Measurements from ENCODE around the gene ZNRD2.

The ZNRD2 gene

DNA sequence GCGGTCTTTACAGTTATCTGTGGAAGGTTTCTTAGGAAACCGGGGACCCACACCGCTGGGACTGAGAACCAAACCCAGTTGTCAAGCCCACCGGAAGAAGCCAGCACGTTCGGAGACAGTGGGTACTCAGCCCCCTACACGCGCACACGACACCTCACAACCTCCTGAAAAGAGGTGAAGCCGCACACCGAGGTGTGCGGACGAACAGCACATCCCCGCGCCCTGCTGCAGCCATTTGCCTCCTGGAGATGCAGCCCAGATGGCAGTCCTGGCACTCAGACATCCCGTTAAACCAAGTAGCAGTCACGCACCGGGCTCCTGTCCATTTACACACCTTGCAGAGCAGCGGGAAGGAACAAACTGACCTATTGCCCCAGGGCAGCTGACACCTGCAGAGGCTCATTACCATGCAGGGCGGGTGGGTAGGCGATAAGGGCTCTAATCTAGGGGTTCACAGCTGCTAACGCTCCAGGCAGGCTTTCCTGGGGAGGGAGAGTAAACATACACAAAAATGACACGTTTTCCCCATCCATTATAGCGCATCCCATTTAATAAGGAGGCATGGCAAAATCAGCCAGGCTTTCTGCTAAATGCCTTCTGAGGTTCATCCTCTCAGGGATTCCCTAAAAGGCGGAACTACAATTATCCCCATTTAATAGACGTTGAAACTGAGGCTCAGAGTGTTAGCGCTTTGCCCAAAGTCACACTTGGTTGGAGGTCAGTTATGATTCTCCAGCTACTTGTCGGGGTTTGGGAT, 4.7 kb downstream of the ZNRD2 start:
- DNase-seq: no peak

DNA sequence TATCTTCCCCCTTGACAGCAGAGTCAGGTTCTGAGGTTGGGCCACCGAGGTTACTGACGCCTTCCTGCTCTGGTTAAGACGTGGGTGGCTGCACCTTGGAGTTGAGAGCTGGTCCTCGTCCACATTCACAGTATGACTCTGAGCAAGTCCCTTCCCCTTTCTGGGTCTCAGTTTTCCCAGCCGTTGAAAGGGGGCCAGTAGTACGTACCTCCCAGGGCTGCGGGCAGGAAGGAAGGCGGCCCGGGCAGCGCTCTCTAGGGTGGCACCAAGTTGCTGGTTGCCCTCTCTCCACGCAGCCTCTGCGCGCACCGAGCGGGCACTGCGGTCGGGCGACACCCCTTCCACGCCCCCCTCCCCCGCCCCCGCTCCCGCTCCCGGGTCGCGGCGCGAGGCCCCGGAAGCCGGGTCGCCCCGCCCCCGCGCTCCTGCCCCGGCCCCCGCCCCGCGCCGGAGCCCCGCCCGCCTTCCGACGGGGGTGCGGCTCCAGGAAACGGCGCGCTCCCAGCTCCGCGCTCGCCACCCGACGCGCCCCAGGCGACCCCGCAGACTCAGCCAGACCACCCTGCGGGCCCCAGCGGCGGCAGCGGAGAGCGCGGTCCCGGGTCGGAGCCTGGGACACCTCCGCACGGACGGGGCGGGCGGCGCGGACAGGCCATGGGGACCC, 5.4 kb downstream of the ZNRD2 start, which contains the start of gene EHBP1L1:
EHBP1L1 (plus strand) TSS at position 486 of the 664 bp plus-strand sequence. CDS start 250 bp downstream, outside the sequence.
- no peak for DNase-seq

DNA sequence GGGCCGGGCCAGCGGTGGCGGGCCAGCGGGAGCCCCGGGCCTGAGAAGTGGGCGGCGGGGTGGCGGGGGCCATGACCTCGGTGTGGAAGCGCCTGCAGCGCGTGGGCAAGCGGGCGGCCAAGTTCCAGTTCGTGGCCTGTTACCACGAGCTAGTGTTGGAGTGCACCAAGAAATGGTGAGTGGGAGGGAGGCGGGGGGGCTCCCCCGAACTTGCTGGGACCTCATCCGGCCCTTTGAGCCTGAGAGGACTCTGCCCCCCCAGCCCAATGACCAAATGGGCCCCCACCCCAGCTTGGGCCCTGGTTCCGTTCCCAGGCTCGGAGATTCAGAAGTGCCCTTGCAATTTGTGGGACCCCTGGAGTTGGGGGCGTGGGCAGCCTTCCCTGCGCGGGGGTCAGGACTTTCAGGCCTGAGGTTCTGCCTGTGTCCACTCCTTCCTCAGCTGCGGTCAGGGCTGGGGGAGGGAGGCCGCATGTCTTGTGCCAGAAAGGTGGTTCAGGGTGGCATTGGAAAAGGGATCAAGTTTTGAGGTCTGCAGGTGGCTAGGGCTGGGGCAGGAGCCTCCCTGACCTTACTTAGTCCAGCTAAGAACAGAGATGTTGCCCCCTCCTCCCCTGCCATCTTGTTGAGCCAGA, 6.1 kb downstream of the ZNRD2 start:
- DNase-seq: no peak

DNA sequence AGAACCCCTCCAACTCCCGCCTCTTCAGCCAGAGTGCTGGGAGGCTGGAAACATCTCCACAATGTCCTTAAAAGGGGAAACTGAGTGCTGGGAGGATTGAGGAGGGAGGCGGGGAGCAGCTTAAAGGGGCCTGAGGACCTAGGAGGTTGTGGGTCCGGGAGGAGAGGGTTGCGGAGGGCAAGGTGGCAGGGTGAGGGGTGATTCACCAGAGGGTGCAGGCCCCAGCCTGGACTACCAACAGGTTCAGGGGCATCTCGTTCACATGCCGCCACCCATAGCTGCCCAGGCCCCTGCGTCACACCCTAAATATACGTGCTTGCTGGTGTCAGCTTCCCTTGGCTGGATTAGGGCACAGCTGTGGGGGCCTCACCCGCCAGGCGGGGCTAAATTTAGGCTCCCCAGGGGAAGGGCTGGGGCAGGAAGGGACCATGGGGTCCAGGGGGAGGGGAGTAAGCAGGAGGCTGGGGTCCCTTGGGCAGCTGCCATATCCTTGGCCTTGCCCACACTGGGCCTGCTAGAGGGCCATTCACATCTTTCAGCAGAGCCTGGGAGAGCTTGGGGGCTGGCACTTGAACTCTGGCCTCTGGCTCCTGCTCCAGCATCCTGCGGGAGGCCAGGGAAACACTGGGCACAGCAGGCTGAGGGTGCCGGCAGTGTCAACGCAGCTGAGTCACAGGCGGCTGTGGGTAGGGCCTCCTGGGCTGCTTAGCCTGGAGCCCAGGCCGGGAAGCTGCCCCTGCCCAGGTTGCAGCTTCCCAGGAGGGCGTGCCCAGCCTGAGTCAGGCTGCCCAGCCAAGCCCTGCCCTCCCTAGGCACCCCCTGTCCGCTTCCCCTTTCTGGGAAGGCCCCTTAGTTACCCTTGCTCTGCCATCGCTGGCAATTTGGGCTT, 6.8 kb downstream of the ZNRD2 start:
- DNase-seq: no peak

DNA sequence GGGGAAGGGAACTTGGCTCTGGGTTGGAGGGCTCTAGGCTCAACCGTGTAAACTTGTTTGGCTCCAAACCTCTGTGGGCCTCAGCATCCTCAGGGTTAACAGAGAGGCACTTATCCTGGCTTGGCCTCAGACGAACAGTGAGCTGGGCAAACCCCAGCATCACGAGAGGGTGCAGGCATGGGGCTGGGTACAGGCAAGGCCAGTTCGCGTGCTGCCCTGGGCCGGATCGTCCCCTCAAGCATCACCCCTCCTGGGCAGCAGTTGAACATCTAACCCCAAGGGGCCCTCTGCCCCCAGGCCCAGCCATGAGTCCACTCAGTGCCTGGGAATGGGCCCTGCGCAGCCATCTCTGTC, 7.5 kb downstream of the ZNRD2 start:
- no peak for DNase-seq

DNA sequence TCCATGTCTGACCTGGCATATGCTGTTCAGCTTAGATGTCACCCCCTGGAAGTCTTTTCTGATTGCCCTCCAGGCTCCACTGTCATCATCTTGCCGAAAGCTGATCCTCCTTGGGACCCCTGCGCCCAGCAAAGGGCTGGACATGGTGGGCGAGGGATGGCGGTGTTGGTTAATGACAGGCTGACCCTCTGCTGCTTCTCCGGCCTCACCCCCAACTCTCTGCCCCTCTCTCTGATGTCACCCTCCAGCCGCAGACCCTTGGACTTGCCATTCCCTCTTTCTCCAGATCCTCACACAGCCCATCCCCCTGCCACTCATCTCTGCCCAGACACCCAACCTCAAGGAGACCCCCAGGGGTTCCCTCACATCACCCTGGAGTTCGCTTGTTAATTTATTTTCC, 7.9 kb downstream of the ZNRD2 start:
- DNase-seq: no peak

DNA sequence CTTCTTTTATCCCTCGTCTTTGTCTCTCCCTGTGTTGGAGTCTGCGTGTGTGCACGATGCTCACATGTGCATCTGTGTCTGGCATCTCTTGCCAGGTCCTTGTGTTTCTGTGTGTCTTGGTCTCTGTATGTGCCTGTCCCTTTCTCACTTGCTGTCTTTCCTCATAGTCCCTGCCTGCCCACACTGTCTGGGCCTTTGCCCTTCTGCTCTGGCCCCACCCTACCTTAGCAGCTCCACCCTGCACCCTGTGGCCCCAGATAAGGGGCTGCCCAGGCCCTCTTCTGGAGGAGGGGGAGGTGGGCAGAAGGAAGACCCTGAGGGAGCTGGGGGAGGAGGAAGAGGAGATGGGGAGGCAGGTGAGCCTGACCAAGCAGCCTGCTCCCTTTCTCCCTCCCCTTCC, 8.4 kb downstream of the ZNRD2 start:
- DNase-seq: no peak

DNA sequence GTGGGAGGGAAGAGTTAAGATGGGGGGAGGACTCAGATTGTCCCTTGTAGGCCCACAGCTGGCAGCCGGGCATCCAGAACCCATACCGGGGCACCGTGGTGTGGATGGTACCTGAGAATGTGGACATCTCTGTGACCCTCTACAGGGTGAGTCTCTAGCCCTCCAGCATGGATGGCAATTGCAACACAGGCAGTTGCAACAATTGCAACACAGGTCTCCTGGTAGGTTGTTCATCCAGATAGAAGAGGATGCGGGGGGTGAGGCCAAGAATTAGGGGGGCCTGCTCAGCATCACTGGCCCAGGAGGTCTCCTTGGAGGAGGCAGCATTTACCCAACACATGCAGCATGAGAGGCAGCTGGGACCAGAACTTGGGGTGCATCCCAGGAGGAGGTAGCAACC, 9.0 kb downstream of the ZNRD2 start:
- DNase-seq: no peak

DNA sequence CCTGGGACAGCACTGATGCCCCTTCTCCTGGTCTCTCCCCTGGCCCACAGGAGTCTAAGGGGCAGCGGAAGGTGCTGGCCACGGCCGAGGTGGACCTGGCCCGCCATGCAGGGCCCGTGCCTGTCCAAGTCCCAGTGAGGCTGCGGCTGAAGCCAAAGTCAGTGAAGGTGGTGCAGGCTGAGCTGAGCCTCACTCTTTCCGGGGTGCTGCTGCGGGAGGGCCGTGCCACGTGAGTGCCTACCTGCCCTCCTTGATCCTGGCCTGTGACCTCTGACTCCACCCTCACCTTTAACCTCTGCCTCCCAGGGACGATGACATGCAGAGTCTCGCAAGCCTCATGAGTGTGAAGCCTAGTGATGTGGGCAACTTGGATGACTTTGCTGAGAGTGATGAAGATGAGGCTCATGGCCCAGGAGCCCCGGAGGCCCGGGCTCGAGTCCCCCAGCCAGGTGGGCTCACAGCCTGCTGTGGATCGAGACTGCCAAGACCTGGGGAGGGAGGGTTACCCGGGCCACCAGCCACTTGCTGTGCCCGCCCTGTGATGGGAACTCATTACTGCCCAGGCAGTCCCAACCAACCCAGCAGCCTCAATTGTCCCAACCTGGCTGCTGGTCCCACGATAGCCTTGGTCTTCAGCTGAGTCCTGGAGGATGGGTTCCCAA, 9.9 kb downstream of the ZNRD2 start:
- no peak for DNase-seq

DNA sequence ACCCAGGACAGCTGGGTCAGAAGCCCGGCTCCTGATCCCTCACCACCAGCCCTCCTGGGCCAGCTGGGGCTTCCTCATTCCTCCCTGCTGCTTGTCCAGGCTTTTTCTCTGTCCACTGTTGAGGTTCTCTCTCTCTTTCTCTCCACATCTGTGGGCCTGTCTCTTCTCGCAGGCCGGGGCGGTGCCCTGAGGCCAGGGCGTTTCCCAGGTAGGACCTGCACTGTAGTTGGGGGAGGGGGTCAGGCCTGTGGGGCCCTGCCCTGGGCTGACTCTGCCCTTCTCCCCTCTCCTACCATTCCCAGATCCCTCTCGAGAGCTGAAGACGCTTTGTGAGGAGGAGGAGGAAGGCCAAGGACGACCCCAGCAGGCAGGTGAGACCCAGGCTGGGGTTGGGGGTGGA, 10.5 kb downstream of the ZNRD2 start:
- no peak for DNase-seq

DNA sequence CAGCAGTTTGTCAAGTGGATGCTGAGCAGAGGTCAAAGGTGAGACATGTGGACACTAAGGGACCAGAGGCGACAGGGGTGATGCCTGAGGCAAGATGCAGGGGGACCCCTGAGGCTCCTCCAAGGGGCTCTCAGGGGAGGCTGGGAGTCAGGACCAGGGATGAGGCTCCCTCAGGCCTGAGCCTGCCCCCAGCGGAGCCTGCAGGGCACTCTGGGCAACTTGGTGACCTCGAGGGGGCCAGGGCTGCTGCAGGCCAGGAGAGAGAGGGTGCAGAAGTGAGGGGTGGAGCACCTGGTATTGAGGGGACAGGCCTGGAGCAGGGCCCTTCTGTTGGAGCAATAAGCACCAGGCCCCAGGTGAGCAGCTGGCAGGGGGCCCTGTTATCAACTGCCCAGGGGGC, 11.7 kb downstream of the ZNRD2 start:
- no peak for DNase-seq

DNA sequence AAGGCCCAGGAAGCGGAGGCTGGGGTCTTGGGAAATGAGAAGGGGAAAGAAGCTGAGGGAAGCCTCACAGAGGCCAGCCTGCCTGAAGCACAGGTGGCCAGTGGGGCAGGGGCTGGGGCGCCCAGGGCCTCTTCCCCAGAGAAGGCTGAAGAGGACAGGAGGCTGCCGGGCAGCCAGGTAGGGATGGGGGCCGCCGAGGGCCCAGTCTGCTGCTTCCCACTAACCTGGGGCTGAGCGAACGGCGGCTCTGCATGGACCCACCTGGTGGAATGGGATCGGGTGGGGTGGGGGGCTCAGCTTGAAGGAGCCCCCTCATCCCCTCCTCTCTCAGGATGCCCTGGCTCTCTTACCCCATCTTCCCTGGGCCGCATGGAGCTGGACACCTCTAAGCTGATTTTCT, 13.3 kb downstream of the ZNRD2 start:
- DNase-seq: no peak

DNA sequence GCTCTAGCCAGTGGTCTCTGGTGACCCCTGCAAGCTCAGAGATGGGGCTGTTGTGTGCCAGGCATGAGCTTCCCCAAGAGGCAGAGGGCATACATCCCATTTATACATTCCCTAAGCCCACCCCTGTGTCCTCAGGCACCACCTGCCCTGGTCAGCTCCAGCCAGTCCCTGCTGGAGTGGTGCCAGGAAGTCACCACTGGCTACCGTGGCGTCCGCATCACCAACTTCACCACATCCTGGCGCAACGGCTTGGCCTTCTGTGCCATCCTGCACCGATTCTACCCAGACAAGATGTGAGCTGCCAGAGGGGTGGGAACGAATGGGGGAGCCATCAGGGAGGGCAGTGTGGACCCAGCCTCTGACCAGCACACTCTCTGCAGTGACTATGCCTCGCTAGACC, 13.8 kb downstream of the ZNRD2 start:
- no peak for DNase-seq

DNA sequence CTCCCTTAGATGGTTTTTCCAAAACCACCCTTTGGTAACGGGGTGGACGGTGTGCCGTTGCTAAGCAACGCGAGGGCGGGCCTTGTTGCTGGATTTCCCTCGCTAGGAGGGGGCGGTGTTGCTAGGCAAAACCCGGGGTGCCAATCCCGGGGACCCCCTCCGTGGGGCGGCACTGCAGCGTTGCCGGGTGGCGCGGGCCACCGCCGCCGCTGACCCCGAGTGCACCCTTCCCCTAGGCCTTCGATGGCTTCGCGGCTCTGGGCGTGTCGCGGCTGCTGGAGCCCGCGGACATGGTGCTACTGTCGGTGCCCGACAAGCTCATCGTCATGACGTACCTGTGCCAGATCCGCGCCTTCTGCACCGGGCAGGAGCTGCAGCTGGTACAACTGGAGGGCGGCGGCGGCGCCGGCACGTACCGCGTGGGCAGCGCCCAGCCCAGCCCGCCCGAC, 14.5 kb downstream of the ZNRD2 start:
- DNase-seq: no peak

DNA sequence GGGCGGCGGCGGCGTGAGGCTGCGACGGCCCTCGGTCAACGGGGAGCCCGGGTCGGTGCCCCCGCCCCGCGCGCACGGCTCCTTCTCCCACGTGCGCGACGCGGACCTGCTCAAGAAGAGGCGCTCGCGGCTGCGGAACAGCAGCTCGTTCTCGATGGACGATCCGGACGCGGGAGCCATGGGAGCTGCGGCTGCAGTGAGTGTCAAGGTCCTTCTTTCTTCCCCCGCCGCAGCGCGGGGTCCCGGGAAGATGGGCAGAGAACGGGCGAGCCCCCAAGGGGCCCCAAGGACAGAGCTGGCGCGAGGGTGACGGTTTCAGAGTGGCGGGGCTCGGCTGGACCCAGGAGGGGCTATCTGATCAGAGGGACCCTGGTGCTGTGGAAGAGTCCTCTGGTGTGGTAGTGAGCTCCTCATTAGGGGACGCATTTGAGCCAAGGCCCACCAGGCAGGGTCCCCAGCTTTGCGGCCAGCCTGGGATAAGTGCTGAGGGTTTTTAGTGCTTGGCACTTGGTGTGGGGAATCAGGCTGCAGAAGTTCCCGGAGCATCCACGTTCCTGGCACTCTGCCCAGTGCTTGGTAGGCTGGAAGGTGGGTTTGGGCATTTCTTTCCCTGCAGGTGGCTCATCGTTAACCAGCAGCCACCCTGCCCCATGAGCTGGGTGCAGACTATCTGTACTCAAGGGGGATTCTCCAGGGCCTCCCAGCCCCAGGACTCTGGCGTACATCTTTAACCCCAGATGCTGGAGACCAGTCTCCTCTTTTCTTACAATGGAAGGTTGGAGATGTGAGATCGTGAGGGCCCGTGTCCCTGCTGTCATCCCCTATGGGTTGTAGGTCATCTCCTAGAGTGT, 15.3 kb downstream of the ZNRD2 start:
- DNase-seq: no peak

DNA sequence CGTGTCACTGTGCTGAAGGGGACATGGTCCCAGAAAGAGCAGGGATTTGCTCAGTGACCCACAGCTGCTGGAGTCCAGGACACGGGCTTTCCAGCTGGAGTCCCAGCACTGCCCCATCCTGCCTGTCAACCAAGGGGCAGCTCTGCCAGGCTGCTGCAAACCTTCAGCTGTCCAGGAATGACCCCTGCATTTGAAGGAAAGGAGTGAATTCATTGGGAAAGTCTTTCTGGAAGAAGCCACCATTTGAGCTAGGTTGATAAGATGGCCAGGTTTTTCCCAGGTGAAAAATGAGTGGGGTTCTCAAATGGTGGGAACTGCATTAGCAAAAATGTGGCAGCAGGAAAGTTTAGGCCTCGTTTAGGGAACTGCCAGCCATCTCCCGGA, 16.0 kb downstream of the ZNRD2 start:
- no peak for DNase-seq

DNA sequence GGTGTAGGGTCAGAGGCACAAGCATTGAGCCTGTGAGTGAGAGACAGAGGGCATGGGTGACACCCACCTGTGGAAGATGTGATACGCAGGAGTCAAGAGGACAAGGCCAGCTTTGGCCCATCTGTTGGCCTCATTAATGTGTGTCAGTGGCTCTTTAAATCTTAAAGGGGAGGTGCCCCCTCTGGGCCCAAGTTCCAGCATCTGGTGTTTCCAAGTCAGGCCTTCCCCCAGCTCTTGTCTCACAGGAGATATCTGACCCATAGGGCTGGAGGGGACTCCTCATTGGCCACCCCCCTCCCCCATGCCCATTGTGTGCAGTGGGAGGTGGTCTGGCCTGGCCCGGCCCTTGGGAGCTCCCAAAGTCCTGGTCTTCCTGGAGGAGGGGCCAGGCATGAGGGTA, 16.4 kb downstream of the ZNRD2 start:
- no peak for DNase-seq

DNA sequence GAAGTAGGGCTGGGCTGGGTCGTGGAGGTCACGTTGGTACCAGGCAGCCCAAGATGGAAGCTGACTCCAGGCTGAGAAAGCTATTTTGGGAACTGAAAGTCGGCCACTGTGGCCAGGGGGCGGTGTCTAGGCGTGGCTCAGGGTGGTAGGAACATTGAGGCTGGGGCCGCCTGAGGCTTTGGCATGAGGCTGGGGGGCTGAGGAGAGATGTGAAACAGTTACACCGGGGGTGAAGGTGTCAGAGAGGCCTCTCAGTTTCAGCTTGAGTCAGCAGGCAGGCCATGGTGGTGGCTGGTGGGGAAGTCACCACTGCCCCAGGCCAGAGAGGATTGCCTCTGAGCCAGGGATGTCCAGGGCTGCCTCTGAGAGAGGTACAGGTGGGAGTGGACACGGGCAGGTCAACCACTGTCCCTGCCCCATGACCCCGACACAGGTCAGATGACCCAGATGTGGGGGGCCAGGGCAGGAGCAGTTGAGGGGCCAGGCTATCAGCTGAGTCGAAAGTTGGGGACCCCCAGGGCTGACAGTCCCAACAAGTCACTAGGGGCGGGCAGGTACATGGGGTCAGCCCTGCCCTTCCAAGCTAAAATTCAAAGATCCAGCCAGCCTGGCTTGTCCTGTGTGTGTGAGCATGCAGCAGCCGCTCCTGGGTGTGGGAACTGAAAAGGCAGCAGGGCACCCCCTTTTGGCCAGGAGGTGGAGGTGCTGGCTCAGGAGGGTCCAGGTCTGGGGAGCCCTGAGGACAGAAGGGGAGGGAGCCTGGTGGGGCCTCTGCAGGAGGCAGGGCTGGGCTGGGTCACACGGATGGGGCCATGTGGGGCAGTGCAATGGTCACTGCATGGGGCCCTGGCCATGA, 18.1 kb downstream of the ZNRD2 start:
- peak; percentile 13 for DNase-seq

DNA sequence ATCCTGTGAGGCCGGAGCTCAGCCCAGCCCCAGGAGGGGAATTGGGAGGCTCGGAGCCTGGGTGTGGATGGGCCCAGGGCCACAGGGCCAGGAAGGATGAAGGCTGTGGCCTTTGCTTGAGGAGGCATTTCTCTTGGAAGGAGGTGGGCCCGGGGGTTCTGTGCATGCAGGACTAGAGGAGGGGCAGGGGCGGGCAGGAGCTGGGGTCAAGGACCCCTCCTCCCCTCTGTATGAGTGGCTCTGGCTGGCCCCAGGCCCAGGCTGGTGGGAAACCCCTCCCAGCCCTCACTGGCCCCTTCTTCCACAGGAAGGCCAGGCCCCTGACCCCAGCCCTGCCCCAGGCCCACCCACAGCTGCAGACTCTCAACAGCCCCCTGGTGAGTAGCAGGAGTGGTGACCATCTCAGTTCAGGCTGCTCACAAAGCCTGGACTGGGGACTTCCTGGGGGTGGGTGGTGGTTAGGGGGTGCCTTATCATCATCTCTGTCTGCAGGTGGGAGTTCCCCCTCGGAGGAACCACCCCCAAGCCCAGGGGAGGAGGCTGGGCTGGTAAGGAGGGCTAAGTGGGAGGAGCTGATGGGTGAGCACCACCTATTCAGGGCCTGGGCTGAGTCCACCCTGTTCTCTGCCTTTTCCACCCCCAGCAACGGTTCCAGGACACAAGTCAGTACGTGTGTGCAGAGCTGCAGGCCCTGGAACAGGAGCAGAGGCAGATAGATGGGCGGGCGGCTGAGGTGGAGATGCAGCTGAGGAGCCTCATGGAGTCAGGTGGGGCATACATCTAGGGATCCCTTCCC, 19.4 kb downstream of the ZNRD2 start:
- no peak for DNase-seq

DNA sequence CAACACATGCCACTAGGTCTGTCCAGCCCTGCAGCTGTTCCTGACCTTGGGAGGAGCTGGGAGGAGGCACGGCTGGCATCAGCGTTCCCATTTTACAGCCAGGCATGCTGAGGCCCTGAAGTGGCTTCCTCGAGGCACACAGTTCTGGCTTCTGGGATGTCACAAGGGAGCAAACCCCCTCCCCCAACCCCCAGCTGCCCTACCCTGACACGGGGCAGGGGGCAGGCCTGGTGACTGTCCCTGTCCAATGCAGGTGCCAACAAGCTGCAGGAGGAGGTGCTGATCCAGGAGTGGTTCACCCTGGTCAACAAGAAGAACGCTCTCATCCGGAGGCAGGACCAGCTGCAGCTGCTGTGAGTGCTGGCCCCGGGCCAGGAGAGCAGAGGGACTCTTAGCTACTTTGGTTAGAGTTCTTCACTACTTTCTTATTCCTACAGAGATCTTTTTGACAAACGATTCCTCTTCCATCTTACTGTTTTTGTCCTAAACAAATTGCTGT, 20.0 kb downstream of the ZNRD2 start:
- DNase-seq: no peak
